ENCODE data around the gene PPP1R13B.

DNA sequence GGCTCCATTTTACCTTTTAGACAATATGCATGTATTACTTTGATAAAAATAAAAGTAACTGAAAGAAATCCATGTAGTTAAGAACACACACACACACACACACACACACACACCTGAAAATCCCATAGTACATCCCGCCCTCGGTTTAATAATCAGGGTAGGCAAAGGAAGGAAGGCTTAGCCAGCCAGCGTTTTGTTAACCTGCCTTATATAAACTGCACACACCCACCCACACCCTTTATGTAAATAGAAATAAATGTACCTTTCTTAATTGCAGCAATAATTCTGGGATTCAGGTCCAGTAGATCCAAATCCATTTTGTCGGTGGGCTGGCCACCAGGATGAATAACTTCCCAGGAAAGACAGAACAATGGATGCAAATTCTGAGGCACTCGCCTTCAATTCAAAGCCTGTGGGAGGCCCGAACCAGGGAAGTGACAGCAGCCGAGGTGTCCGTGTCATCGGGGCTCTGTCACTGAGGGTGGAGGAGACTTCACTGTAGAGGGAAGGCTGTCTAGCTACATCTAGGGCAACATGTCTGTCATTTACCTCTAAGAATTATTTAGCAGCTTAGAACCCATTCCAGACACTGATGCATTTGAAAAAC, 136.5 kb downstream of the PPP1R13B start:
- TF ChIP-seq, protein P1, sequence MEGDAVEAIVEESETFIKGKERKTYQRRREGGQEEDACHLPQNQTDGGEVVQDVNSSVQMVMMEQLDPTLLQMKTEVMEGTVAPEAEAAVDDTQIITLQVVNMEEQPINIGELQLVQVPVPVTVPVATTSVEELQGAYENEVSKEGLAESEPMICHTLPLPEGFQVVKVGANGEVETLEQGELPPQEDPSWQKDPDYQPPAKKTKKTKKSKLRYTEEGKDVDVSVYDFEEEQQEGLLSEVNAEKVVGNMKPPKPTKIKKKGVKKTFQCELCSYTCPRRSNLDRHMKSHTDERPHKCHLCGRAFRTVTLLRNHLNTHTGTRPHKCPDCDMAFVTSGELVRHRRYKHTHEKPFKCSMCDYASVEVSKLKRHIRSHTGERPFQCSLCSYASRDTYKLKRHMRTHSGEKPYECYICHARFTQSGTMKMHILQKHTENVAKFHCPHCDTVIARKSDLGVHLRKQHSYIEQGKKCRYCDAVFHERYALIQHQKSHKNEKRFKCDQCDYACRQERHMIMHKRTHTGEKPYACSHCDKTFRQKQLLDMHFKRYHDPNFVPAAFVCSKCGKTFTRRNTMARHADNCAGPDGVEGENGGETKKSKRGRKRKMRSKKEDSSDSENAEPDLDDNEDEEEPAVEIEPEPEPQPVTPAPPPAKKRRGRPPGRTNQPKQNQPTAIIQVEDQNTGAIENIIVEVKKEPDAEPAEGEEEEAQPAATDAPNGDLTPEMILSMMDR (IDR thresholded peaks at IDR 0.05), result no peak
- no peak for TF ChIP-seq POLR2A (IDR thresholded peaks at IDR 0.05)
